Heart left ventricle (tissue), 16 donors: ENCODE results near the gene RBP4. TPM values are rescaled to one million over a fixed set of nuclear protein-coding genes. Genes with fewer than 3 reads are reported as not detected.

ENCODE experiments used
- ATAC-seq, 4 donors: fragments of 200-7000 bp; cut with Tn5 transposase; one replicate each; pipeline ENCODE4 v1.9.1; 2020 to 2022; ENCODE audit warnings: moderate library complexity in 4 of 4, mild to moderate bottlenecking in 3 of 4, moderate number of reproducible peaks in 1 of 4
- DNase-seq, 5 donors: peaks; one replicate each; pipeline ENCODE4 v3.0.0-alpha.2; 2020
- H3K27ac ChIP-seq, 12 donors: fragments of 200-600 bp; sonication (generic) in 4 of 12; one replicate each; pipeline versions ENCODE4 v1.5.0 to v1.8.0; 2016 to 2022; ENCODE audit warnings: mild to moderate bottlenecking in 2 of 12
- H3K27me3 ChIP-seq, 9 donors: fragments of 200-600 bp; sonication (generic) in 2 of 9; one replicate each; pipeline versions ENCODE4 v1.5.1 to v1.8.0; 2016 to 2022; ENCODE audit warnings: mild to moderate bottlenecking in 3 of 9
- H3K36me3 ChIP-seq, 9 donors: fragments of 200-600 bp; sonication (generic) in 2 of 9; one replicate each; pipeline versions ENCODE4 v1.5.0 to v1.8.0; 2018 to 2022; ENCODE audit warnings: mild to moderate bottlenecking in 2 of 9
- H3K4me1 ChIP-seq, 12 donors: fragments of 200-600 bp; sonication (generic) in 4 of 12; one replicate each; pipeline versions ENCODE4 v1.5.0 to v1.8.0; 2016 to 2022; ENCODE audit warnings: mild to moderate bottlenecking in 3 of 12
- H3K4me3 ChIP-seq, 12 donors: fragments of 200-600 bp; sonication (generic) in 4 of 12; one replicate each; pipeline versions ENCODE4 v1.5.0 to v1.8.0; 2017 to 2022; ENCODE audit warnings: mild to moderate bottlenecking in 9 of 12, moderate library complexity in 4 of 12
- H3K9me3 ChIP-seq, 12 donors: fragments of 200-600 bp; sonication (generic) in 4 of 12; one replicate each; pipeline versions ENCODE4 v1.5.0 to v1.8.0; 2016 to 2022; ENCODE audit warnings: mild to moderate bottlenecking in 1 of 12
- POLR2A ChIP-seq, 2 donors: fragments of 450-650 bp; IDR thresholded peaks; one replicate each; pipeline ENCODE4 v1.6.1; 2017; ENCODE audit warnings: antibody characterized with exemption in 2 of 2, mild to moderate bottlenecking in 2 of 2, moderate library complexity in 2 of 2
- WGBS, 4 donors: extraction: QIAGEN DNeasy Blood & Tissue Kit in 2 of 4; methylation state at CpG; one replicate each; pipeline versions ENCODE4 v1.1.5 to v1.1.7; 2013 to 2018; 5-methylcytosine and 5-hydroxymethylcytosine counted together
- intact Hi-C, 10 donors: fragments of 100-400 bp; cut with DNase I; formaldehyde crosslinking; loops; one replicate each; pipeline versions ENCODE4 v1.11.1 to v1.14.2; 2022
- polyA plus RNA-seq, 2 donors: library from polyadenylated mRNA; stranded (reverse); fragments of 200-250 nt; gene quantifications; one replicate each; pipeline ENCODE4 v1.2.3, GENCODE V29; 2013
- total RNA-seq, 9 donors: library from RNA; depleted of rRNA in 2 of 9; stranded (reverse); fragments of >200 nt in 2 of 9; fragmentation: NEBNext Ultra II Directional in 3 of 9; extraction: Animal tissue kit (Norgen Biotek cat#: 25700) in 3 of 9; gene quantifications; one replicate each; pipeline versions ENCODE4 v1.1.0 to v1.2.4, GENCODE V29; 2016 to 2023
- TF ChIP-seq, protein P1 (sequence below), 12 donors: fragments of 200-600 bp; sonication (generic) in 4 of 12; IDR thresholded peaks; one replicate each; pipeline versions ENCODE4 v1.5.0 to v1.8.0; 2018 to 2022; ENCODE audit warnings: antibody characterized with exemption in 12 of 12, mild to moderate bottlenecking in 5 of 12
- donor health status: ischemic (EF 13 %, LVEDD 7.1; RV severe dilation, severe dysfunction).
- donor health status: healthy with polysubstance abuse.
- donor health status: DM: no; HTN: yes; CAD: no.
- donor health status: DM: no; HTN: no; CAD: no.
- donor health status: ischemic (EF 25% LVEDD 6.9; RV normal size, moderate dysfunction).
- donor health status: ischemic (EF 25% LVEDD 5.7; RV mildly dilated, moderate dysfunction).
- donor health status: healthy.
- donor health status: DM: yes; HTN: yes; CAD: no.
- donor health status: ischemic (EF 35%, LVEDD 5.7; RV mildly dilated, moderate dysfunction).
- donor health status: nonischemic (EF 11% LVEDD 7.7; RV severe dilation, severe dysfunction).
- donor health status: DM: yes; HTN: yes; CAD: no.
- donor health status: PGD.
- donor health status: ischemic (EF 29% LVEDD 5.4; RV normal size, mild dysfunction).
- donor health status: nonischemic (EF 23%, LVEDD 6.1; RV moderate dilation, normal function).

The RBP4 gene
- total and polyA plus RNA-seq, 11 donors, result 0.35 to 63.4 (median 3.2) TPM; not detected in 1

GRCh38 chr10:93598157-93598556, 2.9 kb downstream of the RBP4 start:
- 80 to 91% (median 87%) methylated on average over 5 of the region's 5 CpGs for WGBS, 4 donors
- no peak overlapping the region for H3K27ac ChIP-seq
- intact Hi-C loops, result no loop called here
- no peak overlapping the region for H3K4me3 ChIP-seq
- H3K27me3 ChIP-seq, result peaks cover 7 to 37% (median 24%) of the 10 kb centered on the region in 9 donors
- ATAC-seq, result no peak
- no peaks in the 10 kb centered on the region for H3K9me3 ChIP-seq
- DNase-seq, result no peak
- H3K4me1 ChIP-seq, result peaks cover 0 to 16% (median 8%) of the 10 kb centered on the region in 12 donors
- no peaks in the 10 kb centered on the region for H3K36me3 ChIP-seq
- TF ChIP-seq, protein P1, sequence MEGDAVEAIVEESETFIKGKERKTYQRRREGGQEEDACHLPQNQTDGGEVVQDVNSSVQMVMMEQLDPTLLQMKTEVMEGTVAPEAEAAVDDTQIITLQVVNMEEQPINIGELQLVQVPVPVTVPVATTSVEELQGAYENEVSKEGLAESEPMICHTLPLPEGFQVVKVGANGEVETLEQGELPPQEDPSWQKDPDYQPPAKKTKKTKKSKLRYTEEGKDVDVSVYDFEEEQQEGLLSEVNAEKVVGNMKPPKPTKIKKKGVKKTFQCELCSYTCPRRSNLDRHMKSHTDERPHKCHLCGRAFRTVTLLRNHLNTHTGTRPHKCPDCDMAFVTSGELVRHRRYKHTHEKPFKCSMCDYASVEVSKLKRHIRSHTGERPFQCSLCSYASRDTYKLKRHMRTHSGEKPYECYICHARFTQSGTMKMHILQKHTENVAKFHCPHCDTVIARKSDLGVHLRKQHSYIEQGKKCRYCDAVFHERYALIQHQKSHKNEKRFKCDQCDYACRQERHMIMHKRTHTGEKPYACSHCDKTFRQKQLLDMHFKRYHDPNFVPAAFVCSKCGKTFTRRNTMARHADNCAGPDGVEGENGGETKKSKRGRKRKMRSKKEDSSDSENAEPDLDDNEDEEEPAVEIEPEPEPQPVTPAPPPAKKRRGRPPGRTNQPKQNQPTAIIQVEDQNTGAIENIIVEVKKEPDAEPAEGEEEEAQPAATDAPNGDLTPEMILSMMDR (IDR thresholded peaks at IDR 0.05), result no peak
- TF ChIP-seq POLR2A (IDR thresholded peaks at IDR 0.05), result no peak

DNA sequence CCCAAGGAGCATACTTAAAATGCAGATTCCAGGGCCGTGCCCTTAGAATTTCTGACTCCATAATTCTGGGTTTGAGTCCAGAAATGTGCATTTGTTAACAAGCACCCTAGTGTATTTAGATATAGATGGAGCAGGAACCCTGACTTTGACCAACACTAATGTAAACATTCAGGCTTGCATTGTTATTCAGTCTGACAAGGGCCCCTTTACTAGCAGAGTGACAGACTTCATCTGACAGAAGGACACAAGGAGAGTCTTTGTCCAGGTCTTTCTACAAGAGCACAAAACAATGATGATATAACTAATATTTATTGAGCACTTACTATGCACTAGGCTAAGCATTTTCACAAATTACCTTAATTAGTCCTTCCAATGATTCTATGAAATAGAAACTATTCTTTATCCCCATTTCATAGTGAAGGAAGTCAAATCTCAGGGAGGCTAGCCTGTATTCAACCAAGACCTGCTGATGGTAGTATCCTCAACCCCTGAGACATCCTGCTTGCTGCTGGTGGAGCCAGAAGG, 3.9 kb downstream of the RBP4 start:
- Histone ChIP-seq H3K4me1 (peaks cover 0 to 16% (median 8%) of the 10 kb centered on the region in 12 donors), H3K9me3 (no peaks in the 10 kb centered on the region), H3K36me3 (no peaks in the 10 kb centered on the region), H3K27ac (no peak overlapping the region), H3K27me3 (peaks cover 0 to 26% (median 14%) of the 10 kb centered on the region in 9 donors), H3K4me3 (no peak overlapping the region)
- WGBS, 4 donors, result 86 to 100% (median 96%) methylated on average over 1 of the region's 1 CpG
- DNase-seq, result no peak
- no peak for TF ChIP-seq POLR2A (IDR thresholded peaks at IDR 0.05)
- TF ChIP-seq, protein P1 (IDR thresholded peaks at IDR 0.05), result no peak
- intact Hi-C loops, result no loop called here
- no peak for ATAC-seq

DNA sequence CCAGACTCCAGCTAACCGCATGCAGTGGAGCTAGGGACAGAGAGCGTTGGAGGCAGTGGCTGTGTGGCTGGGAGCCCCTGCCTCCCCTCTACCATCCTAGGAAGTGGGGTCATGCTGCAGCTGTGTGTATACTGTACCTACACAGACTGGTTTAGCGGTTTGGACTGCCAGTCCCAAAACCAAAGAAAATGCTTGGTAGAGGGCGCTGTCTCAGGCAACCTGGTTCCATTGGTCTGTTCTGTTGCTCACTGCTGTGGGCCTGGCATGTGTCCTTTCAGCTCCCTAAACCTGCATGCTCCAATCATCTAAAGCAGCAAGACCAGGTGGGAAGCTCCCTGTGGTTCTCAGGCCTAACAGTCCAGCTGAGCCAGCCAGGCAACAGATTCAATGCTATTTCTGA, 4.5 kb downstream of the RBP4 start:
- 79 to 88% (median 84%) methylated on average over 4 of the region's 4 CpGs for WGBS, 4 donors

DNA sequence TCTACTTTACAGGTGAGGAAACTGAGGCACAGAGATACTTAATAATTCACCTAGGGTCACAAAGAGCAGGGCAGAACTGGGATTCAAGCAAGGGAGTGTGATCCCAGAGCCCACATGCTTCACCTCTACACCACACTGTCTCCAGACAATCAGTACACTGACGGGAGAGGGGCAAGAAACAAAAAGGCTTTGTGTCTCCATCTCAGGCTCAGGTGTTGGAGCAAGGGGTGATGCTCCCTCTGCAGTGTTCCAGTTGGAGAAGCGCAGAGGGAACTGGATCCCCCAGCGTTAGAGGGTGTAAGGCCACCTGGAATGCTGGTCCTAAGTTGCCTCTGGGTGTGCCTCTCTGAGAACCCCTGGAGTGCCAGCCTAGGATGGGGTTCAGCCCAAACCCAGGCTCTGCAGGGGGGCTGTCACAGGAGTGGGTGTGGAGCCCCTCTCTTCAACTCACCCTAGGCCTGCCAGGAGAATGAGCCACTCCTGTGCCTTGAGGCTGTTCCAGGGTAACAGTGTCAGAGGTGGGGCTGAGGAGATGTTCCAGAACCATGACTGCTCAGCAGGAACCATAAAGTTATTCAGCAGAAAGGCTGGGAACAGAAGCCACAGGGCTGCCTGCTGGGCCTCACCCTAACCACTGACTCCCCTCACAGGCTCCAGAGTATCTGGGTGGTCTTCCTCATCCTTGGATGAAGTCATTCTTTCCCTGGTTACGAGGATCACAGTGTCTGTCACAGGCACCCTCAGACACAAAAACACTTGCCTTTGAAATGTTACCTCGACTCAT, 5.5 kb downstream of the RBP4 start:
- Histone ChIP-seq H3K4me1 (peaks cover 0 to 10% (median 0%) of the 10 kb centered on the region in 12 donors), H3K36me3 (no peaks in the 10 kb centered on the region), H3K4me3 (no peak overlapping the region), H3K27ac (no peak overlapping the region), H3K9me3 (no peaks in the 10 kb centered on the region), H3K27me3 (peaks cover 0 to 11% (median 1%) of the 10 kb centered on the region in 9 donors)
- intact Hi-C loops, result no loop called here
- TF ChIP-seq, protein P1 (IDR thresholded peaks at IDR 0.05), result no peak
- TF ChIP-seq POLR2A (IDR thresholded peaks at IDR 0.05), result no peak
- no peak for ATAC-seq
- 71 to 87% (median 80%) methylated on average over 5 of the region's 5 CpGs for WGBS, 4 donors
- no peak for DNase-seq

More for the DNA sequence above, 4.5 kb downstream of the RBP4 start:
- Histone ChIP-seq H3K4me1 (peaks cover 0 to 12% (median 5%) of the 10 kb centered on the region in 12 donors), H3K4me3 (no peak overlapping the region), H3K27ac (no peak overlapping the region), H3K9me3 (no peaks in the 10 kb centered on the region), H3K27me3 (peaks cover 0 to 21% (median 8%) of the 10 kb centered on the region in 9 donors), H3K36me3 (no peaks in the 10 kb centered on the region)
- intact Hi-C loops, result no loop called here
- TF ChIP-seq, protein P1 (IDR thresholded peaks at IDR 0.05), result no peak
- no peak for TF ChIP-seq POLR2A (IDR thresholded peaks at IDR 0.05)
- ATAC-seq (no peak), DNase-seq (no peak)
